NCI-H345 treated with DMSO at 0.1 percent for 48 hours (cell line): ENCODE data around the gene C10orf143.

Source experiments
- DNase-seq: peaks from one replicate; lab custom pipeline; 2025; ENCODE audit not compliant: unreplicated experiment; lab: John Stamatoyannopoulos, UW

C10orf143 gene

GRCh38 chr10:130016993-130017630, 93.5 kb downstream of the C10orf143 start:
- DNase-seq, result no peak

DNA sequence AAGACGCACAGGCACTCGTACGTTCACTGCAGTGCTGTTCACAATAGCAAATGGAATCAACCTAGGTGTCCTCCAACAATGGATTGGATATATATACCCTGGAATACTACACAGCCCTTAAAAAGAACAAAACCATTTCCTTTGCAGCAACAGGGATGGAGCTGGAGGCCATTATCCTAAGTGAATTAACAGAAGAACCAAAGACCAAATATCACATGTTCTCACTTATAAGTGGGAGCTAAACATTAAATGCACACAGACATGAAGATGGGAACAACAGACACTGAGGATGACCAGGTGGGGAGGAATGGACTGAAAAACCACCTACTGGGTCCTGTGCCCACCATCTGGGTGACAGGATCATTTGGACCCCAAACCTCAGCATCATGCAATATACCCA, 94.5 kb downstream of the C10orf143 start:
- DNase-seq, result no peak

- no peak for DNase-seq
Observed at GRCh38 chr10:130015075-130015695, 95.4 kb downstream of the C10orf143 start.

- no peak for DNase-seq
Observed at GRCh38 chr10:130014263-130015074, 96.2 kb downstream of the C10orf143 start.
